HepG2 (cell line): ENCODE measurements around the gene SELENOV. TPM values are rescaled to one million over a fixed set of nuclear protein-coding genes. Genes with fewer than 3 reads are reported as not detected.
A peak's percentile ranks its signal among the peaks of the same experiment; 100 is the strongest.

Experiments
- AGO1 ChIP-seq: fragments of 200-400 bp; formaldehyde crosslinking; IDR thresholded peaks from 2 replicates; pipeline ENCODE4 v1.6.1; 2017; ENCODE audit warnings: mild to moderate bottlenecking, low read depth, low read length, moderate library complexity; ENCODE audit not compliant: poor library complexity, severe bottlenecking
- ATF5 ChIP-seq: sonication (generic); formaldehyde crosslinking; IDR thresholded peaks from 2 replicates; pipeline ENCODE4 v1.4.0; 2020; ENCODE audit warnings: mild to moderate bottlenecking, low read depth, missing genetic modification reagents
- CEBPG ChIP-seq: IDR thresholded peaks from 2 replicates; pipeline ENCODE4 v1.6.1; 2016
- DMAP1 ChIP-seq: IDR thresholded peaks from 2 replicates; pipeline ENCODE4 v1.6.1; 2016
- HNF4G ChIP-seq, 2 experiments: sonication (generic) in 1 of 2; formaldehyde crosslinking in 1 of 2; IDR thresholded peaks; 2 replicates each; pipeline versions ENCODE4 v1.4.0 to v1.6.1; 2011 to 2020; ENCODE audit warnings: borderline replicate concordance in 2 of 2, low read depth in 2 of 2, mild to moderate bottlenecking in 2 of 2, low read length in 1 of 2, missing genetic modification reagents in 1 of 2, moderate library complexity in 1 of 2
- MAF1 ChIP-seq: sonication (generic); formaldehyde crosslinking; IDR thresholded peaks from 2 replicates; pipeline ENCODE4 v1.5.0; 2020; ENCODE audit warnings: missing genetic modification reagents, borderline replicate concordance
- MAFK ChIP-seq, 2 experiments: IDR thresholded peaks in 1 of 2; conservative IDR thresholded peaks in 1 of 2; 2 replicates each; pipeline ENCODE4 v1.6.1; 2011; ENCODE audit warnings: improper control_type of control experiment in 2 of 2, low read length in 2 of 2
- MED8 ChIP-seq: sonication (generic); formaldehyde crosslinking; IDR thresholded peaks from 2 replicates; pipeline ENCODE4 v1.8.1; 2023; ENCODE audit warnings: mild to moderate bottlenecking, missing genetic modification reagents; ENCODE audit not compliant: insufficient replicate concordance
- MIER3 ChIP-seq: IDR thresholded peaks from 2 replicates; pipeline ENCODE4 v1.6.1; 2016; ENCODE audit warnings: missing compliant biosample characterization, borderline replicate concordance
- MTA1 ChIP-seq: sonication (generic); formaldehyde crosslinking; IDR thresholded peaks from 2 replicates; pipeline ENCODE4 v1.4.0; 2020; ENCODE audit warnings: missing genetic modification reagents, mild to moderate bottlenecking, borderline replicate concordance
- NFKB2 ChIP-seq: sonication (generic); formaldehyde crosslinking; IDR thresholded peaks from 2 replicates; pipeline ENCODE4 v1.4.0; 2020; ENCODE audit warnings: missing genetic modification reagents, borderline replicate concordance
- TEF ChIP-seq: sonication (generic); formaldehyde crosslinking; IDR thresholded peaks from 2 replicates; pipeline ENCODE4 v1.5.0; 2020; ENCODE audit warnings: missing genetic modification reagents
- ZBTB33 ChIP-seq: sonication (generic); formaldehyde crosslinking; IDR thresholded peaks from 2 replicates; pipeline ENCODE4 v1.4.0; 2020; ENCODE audit warnings: missing genetic modification reagents
- ZNF207 ChIP-seq: fragments of 450-650 bp; IDR thresholded peaks from 2 replicates; pipeline ENCODE4 v1.6.1; 2016; ENCODE audit warnings: antibody characterized with exemption, borderline replicate concordance
- ZNF263 ChIP-seq: sonication (generic); formaldehyde crosslinking; IDR thresholded peaks from 2 replicates; pipeline ENCODE4 v1.4.0; 2020; ENCODE audit warnings: missing genetic modification reagents
- ZNF512 ChIP-seq: sonication (generic); formaldehyde crosslinking; IDR thresholded peaks from 2 replicates; pipeline ENCODE4 v1.4.0; 2020; ENCODE audit warnings: mild to moderate bottlenecking, missing genetic modification reagents
- ZNF572 ChIP-seq: sonication (generic); formaldehyde crosslinking; IDR thresholded peaks from 2 replicates; pipeline ENCODE4 v1.5.1; 2020; ENCODE audit warnings: mild to moderate bottlenecking, missing genetic modification reagents
- ZNF800 ChIP-seq: sonication (generic); formaldehyde crosslinking; IDR thresholded peaks from 2 replicates; pipeline ENCODE4 v1.4.0; 2020; ENCODE audit warnings: missing genetic modification reagents
- ZSCAN9 ChIP-seq: IDR thresholded peaks from 2 replicates; pipeline ENCODE4 v1.6.1; 2016; ENCODE audit warnings: borderline replicate concordance
- polyA plus RNA-seq, 8 experiments: library from polyadenylated mRNA; depleted of rRNA in 3 of 8; stranded (reverse) in 7 of 8; unstranded in 1 of 8; fragments of >200 nt; fragmentation: Illumina TruSeq in 4 of 8; extraction: Trizol in 4 of 8; gene quantifications; 2 replicates each; pipeline versions ENCODE4 v1.2.1 to v1.2.3, GENCODE V29; 2011 to 2016; ENCODE audit warnings: low read depth in 4 of 8, missing spikeins in 1 of 8, mixed read lengths in 1 of 8; ENCODE audit not compliant: insufficient read depth in 1 of 8
- total RNA-seq, 5 experiments: library from RNA; depleted of rRNA; stranded (reverse); fragments of >200 nt; fragmentation: Illumina TruSeq; extraction: Trizol; gene quantifications; 2 replicates each; pipeline ENCODE4 v1.2.3, GENCODE V29; 2016; ENCODE audit warnings: low read depth in 1 of 5

SELENOV gene
- total and polyA plus RNA-seq, 2 of the 13 experiments (the other 11 are each of a cell fraction or from before 2014, with no cell fraction given): not detected

- TF ChIP-seq HNF4G (IDR thresholded peaks at IDR 0.05; ENCODE audit: borderline replicate concordance, low read depth, low read length) (peak; percentile 26; the same call in 1 of the 2 replicates), HNF4G (CRISPR knock-in tag; IDR thresholded peaks at IDR 0.05; ENCODE audit: borderline replicate concordance, low read depth) (no peak; the same call in 1 of the 2 replicates), ZNF263 (CRISPR knock-in tag) (no peak), MAFK (conservative IDR thresholded peaks at IDR 0.05 in 1 of 2, IDR thresholded peaks at IDR 0.05 in 1 of 2; ENCODE audit: low read length in 2 of 2) (no peak), MED8 (CRISPR knock-in tag) (no peak), TEF (no peak), ZNF512 (CRISPR knock-in tag) (no peak), MIER3 (CRISPR knock-in tag) (peak; percentile 86; the same call in 1 of the 2 replicates), ZSCAN9 (peak; percentile 69; the same call in 1 of the 2 replicates), CEBPG (peak; percentile 62), ZNF572 (CRISPR knock-in tag) (no peak), DMAP1 (CRISPR knock-in tag) (peak; percentile 95), MAF1 (CRISPR knock-in tag) (peak; percentile 58; the same call in 1 of the 2 replicates), AGO1 (no peak), ATF5 (CRISPR knock-in tag) (no peak), NFKB2 (peak; percentile 22; the same call in 1 of the 2 replicates), ZNF800 (no peak; the same call in 1 of the 2 replicates), ZNF207 (no peak), MTA1 (CRISPR knock-in tag) (peak; percentile 58; the same call in 1 of the 2 replicates), ZBTB33 (CRISPR knock-in tag) (no peak)
These were observed 34.4 kb upstream of the SELENOV start, which contains the start of gene TIMM50 (continued) for GRCh38 chr19:39480337-39481228.
